Loucy (cell line): ENCODE results near the gene TDRD5.

Experiments
- H2AFZ ChIP-seq: fragments of 200-600 bp; sonication (generic); 2 replicates; pipeline ENCODE4 v1.6.0; 2016; ENCODE audit warnings: antibody characterized with exemption, mild to moderate bottlenecking, low read length, moderate library complexity
- H3F3A ChIP-seq: fragments of 200-600 bp; 2 replicates; pipeline ENCODE4 v1.6.0; 2016; ENCODE audit warnings: antibody characterized with exemption, low read depth, mild to moderate bottlenecking
- H3K27me3 ChIP-seq: fragments of 200-600 bp; sonication (generic); 2 replicates; pipeline ENCODE4 v1.6.1; 2014; ENCODE audit warnings: low read length, mild to moderate bottlenecking; ENCODE audit not compliant: insufficient read depth, poor library complexity, severe bottlenecking
- H3K36me3 ChIP-seq: fragments of 200-600 bp; sonication (generic); 2 replicates; pipeline ENCODE4 v1.6.1; 2016; ENCODE audit warnings: low read length; ENCODE audit not compliant: insufficient read depth
- H3K4me1 ChIP-seq: fragments of 200-600 bp; sonication (generic); 2 replicates; pipeline ENCODE4 v1.5.1; 2014; ENCODE audit warnings: low read length, mild to moderate bottlenecking; ENCODE audit not compliant: insufficient read depth, poor library complexity, severe bottlenecking
- H3K4me2 ChIP-seq: fragments of 200-600 bp; sonication (generic); 2 replicates; pipeline ENCODE4 v1.6.0; 2014; ENCODE audit warnings: antibody characterized with exemption, low read length, low read depth, mild to moderate bottlenecking; ENCODE audit not compliant: poor library complexity, severe bottlenecking
- H3K4me3 ChIP-seq: fragments of 200-600 bp; sonication (generic); 2 replicates; pipeline ENCODE4 v1.5.1; 2014; ENCODE audit warnings: low read length, mild to moderate bottlenecking, mixed read lengths; ENCODE audit not compliant: poor library complexity, severe bottlenecking
- H3K79me2 ChIP-seq: fragments of 200-600 bp; sonication (generic); 2 replicates; pipeline ENCODE4 v1.6.1; 2014; ENCODE audit warnings: low read length; ENCODE audit not compliant: insufficient read depth
- H3K9ac ChIP-seq: fragments of 200-600 bp; sonication (generic); 2 replicates; pipeline ENCODE4 v1.6.0; 2014; ENCODE audit warnings: mild to moderate bottlenecking, low read depth, low read length, moderate library complexity; ENCODE audit not compliant: poor library complexity, severe bottlenecking
- H3K9me2 ChIP-seq: fragments of 200-600 bp; sonication (generic); replicated peaks from 2 replicates; pipeline ENCODE4 v1.6.1; 2016; ENCODE audit warnings: low read depth, low read length, mixed read lengths
- H3K9me3 ChIP-seq: fragments of 200-600 bp; sonication (generic); 2 replicates; pipeline ENCODE4 v1.6.1; 2014; ENCODE audit warnings: mild to moderate bottlenecking, antibody characterized with exemption, low read length, low read depth; ENCODE audit not compliant: insufficient read depth
- H4K20me1 ChIP-seq: fragments of 200-600 bp; sonication (generic); 2 replicates; pipeline ENCODE4 v1.6.0; 2014; ENCODE audit warnings: antibody characterized with exemption, low read length, mild to moderate bottlenecking; ENCODE audit not compliant: insufficient read depth, poor library complexity, severe bottlenecking
- EZH2phosphoT487 ChIP-seq: fragments of 200-600 bp; IDR thresholded peaks from 2 replicates; pipeline ENCODE4 v1.6.1; 2018; ENCODE audit warnings: antibody characterized with exemption, mild to moderate bottlenecking, moderate library complexity, borderline replicate concordance
- TF ChIP-seq, protein P1 (sequence below): fragments of 200-600 bp; sonication (generic); conservative IDR thresholded peaks from 2 replicates; pipeline ENCODE4 v1.5.1; 2014; ENCODE audit warnings: mild to moderate bottlenecking, antibody characterized with exemption, low read length

The TDRD5 gene

DNA sequence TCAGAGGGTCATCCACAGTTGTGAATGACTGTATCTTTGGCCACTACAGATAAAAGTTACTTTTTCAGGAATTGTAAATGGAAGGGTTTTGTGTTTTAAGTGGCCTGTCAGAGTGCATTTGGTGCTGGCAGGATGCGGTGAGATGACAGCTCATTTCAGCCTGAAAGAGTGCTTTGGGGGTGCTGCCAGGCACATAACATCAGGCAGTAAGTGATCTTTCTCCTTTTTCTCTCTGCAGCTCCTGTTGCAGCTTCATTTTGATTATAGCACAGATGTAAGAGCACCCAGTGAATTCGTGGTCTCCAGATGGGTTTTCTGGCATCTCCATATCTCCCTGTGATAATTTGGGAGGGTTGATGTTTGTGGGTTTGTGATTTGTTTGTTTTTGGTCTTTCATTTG, 136.6 kb downstream of the TDRD5 start:
- Histone ChIP-seq H3K36me3 (no peaks in the 10 kb centered on the region), H3K9me2 (no peaks in the 10 kb centered on the region), H3K4me3 (no peak overlapping the region), H3K27me3 (no peaks in the 10 kb centered on the region), H3F3A (no peaks in the 10 kb centered on the region), H3K9me3 (no peaks in the 10 kb centered on the region), H3K79me2 (no peaks in the 10 kb centered on the region), H3K4me2 (no peak overlapping the region), H3K9ac (no peak overlapping the region), H2AFZ (no peak overlapping the region), H3K4me1 (no peaks in the 10 kb centered on the region), H4K20me1 (no peaks in the 10 kb centered on the region)
- no peak for TF ChIP-seq EZH2phosphoT487
- TF ChIP-seq, protein P1, sequence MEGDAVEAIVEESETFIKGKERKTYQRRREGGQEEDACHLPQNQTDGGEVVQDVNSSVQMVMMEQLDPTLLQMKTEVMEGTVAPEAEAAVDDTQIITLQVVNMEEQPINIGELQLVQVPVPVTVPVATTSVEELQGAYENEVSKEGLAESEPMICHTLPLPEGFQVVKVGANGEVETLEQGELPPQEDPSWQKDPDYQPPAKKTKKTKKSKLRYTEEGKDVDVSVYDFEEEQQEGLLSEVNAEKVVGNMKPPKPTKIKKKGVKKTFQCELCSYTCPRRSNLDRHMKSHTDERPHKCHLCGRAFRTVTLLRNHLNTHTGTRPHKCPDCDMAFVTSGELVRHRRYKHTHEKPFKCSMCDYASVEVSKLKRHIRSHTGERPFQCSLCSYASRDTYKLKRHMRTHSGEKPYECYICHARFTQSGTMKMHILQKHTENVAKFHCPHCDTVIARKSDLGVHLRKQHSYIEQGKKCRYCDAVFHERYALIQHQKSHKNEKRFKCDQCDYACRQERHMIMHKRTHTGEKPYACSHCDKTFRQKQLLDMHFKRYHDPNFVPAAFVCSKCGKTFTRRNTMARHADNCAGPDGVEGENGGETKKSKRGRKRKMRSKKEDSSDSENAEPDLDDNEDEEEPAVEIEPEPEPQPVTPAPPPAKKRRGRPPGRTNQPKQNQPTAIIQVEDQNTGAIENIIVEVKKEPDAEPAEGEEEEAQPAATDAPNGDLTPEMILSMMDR, result no peak

GRCh38 chr1:179729881-179730280, 138.2 kb downstream of the TDRD5 start:
- no peak overlapping the region for H2AFZ ChIP-seq
- no peaks in the 10 kb centered on the region for H3K27me3 ChIP-seq
- no peaks in the 10 kb centered on the region for H4K20me1 ChIP-seq
- H3K36me3 ChIP-seq, result no peaks in the 10 kb centered on the region
- H3K9ac ChIP-seq, result no peak overlapping the region
- H3K4me3 ChIP-seq, result no peak overlapping the region
- H3K4me2 ChIP-seq, result no peak overlapping the region
- no peaks in the 10 kb centered on the region for H3K9me2 ChIP-seq
- TF ChIP-seq, protein P1, result no peak
- TF ChIP-seq EZH2phosphoT487, result no peak
- no peaks in the 10 kb centered on the region for H3F3A ChIP-seq
- H3K9me3 ChIP-seq, result no peaks in the 10 kb centered on the region
- no peaks in the 10 kb centered on the region for H3K79me2 ChIP-seq
- H3K4me1 ChIP-seq, result no peaks in the 10 kb centered on the region

DNA sequence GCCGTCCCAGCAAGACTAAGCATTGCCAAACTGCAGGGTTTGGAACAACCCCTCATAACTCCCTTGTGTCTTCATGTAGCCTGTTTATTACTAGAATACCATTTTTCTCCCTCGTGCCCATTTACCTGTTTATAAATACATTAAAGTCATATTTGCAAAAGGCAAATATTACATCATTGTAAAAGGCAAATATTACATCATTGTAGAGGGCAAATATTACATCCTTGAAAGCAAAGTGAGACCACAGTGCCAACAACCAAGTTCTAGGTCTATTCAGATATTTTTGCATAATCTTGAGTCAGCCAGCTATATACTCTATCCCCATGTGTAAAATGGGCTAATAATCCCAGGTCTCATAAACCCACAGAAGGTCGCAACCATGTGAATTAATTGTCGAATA, 140.0 kb downstream of the TDRD5 start:
- TF ChIP-seq, protein P1, result no peak
- TF ChIP-seq EZH2phosphoT487, result no peak
- no peaks in the 10 kb centered on the region for H3K27me3 ChIP-seq

More for the DNA sequence above, 140.0 kb downstream of the TDRD5 start:
- Histone ChIP-seq H3K79me2 (no peaks in the 10 kb centered on the region), H3K36me3 (no peaks in the 10 kb centered on the region), H4K20me1 (no peaks in the 10 kb centered on the region), H3K9ac (no peak overlapping the region), H3F3A (no peaks in the 10 kb centered on the region), H3K4me1 (no peaks in the 10 kb centered on the region), H3K9me3 (no peaks in the 10 kb centered on the region), H3K4me3 (no peak overlapping the region), H3K9me2 (no peaks in the 10 kb centered on the region), H3K4me2 (no peak overlapping the region), H2AFZ (no peak overlapping the region)
